K562 (cell line): ENCODE measurements around the gene GREB1. TPM values are rescaled to one million over a fixed set of nuclear protein-coding genes. Genes with fewer than 3 reads are reported as not detected.
A peak's percentile ranks its signal among the peaks of the same experiment; 100 is the strongest.

ENCODE experiments used
- ATAC-seq: fragments of 200-7000 bp; cut with Tn5 transposase; 3 replicates; pipeline ENCODE4 v1.9.1; 2020; ENCODE audit warnings: moderate library complexity
- BruUV-seq: library from RNA; stranded (reverse); fragments of 400-500 nt; replicated peaks from 2 replicates; lab custom pipeline; 2021; lab: Mats Ljungman, UMichigan
- CTCF ChIA-PET: fragments of 300-600 bp; formaldehyde crosslinking; extraction: SDS; loops from one replicate; lab custom pipeline; 2021; ENCODE audit warnings: low intra/inter-chr PET ratio; lab: Yijun Ruan, JAX
- POLR2A ChIA-PET: fragments of 300-600, 350-650 bp; sonication (Branson Sonifier 250); formaldehyde crosslinking; extraction: SDS; loops from one replicate; lab custom pipeline; 2021; ENCODE audit warnings: antibody characterized with exemption, inconsistent platforms; lab: Yijun Ruan, JAX
- DNase-seq, 4 experiments: peaks; one replicate each; pipeline versions ENCODE4 v3.0.0 to v3.0.0-alpha.2; 2011 to 2018; ENCODE audit warnings: low spot score in 3 of 4, mixed read lengths in 3 of 4; ENCODE audit errors: extremely low read depth in 1 of 4
- FAIRE-seq: peaks from 2 replicates; lab custom pipeline; 2011; peaks lifted over from hg19 to GRCh38; lab: Jason Lieb, UNC
- H2AFZ ChIP-seq: 2 replicates; pipeline ENCODE4 v1.6.0; 2011; ENCODE audit warnings: low read depth, low read length, control low read depth, inconsistent platforms
- H3K27ac ChIP-seq: fragments of 200-600 bp; 3 replicates; pipeline ENCODE4 v1.8.0; 2011; ENCODE audit warnings: low read depth, mild to moderate bottlenecking, control low read depth, inconsistent platforms, low read length, moderate library complexity, mixed read lengths; ENCODE audit errors: extremely low read depth
- H3K27me3 ChIP-seq, 2 experiments: fragments of 300-600 bp in 1 of 2; 2 replicates in 1 of 2; 3 replicates in 1 of 2; pipeline versions ENCODE4 v1.6.0 to v1.8.0; 2011; ENCODE audit warnings: inconsistent platforms in 2 of 2, low read length in 2 of 2, mild to moderate bottlenecking in 1 of 2, mixed read lengths in 1 of 2, moderate library complexity in 1 of 2; ENCODE audit not compliant: control insufficient read depth in 2 of 2, insufficient read depth in 2 of 2
- H3K36me3 ChIP-seq: fragments of 300-600 bp; 3 replicates; pipeline ENCODE4 v1.8.0; 2011; ENCODE audit warnings: mild to moderate bottlenecking, low read length, inconsistent platforms; ENCODE audit not compliant: control insufficient read depth, insufficient read depth
- H3K4me1 ChIP-seq, 2 experiments: fragments of 200-600 bp in 1 of 2; replicated peaks in 1 of 2; 2 replicates in 1 of 2; 3 replicates in 1 of 2; pipeline versions ENCODE4 v1.5.1 to v1.8.0; 2011; ENCODE audit warnings: inconsistent platforms in 2 of 2, low read length in 2 of 2, mild to moderate bottlenecking in 1 of 2, mixed read lengths in 1 of 2, moderate library complexity in 1 of 2; ENCODE audit not compliant: control insufficient read depth in 2 of 2, insufficient read depth in 2 of 2
- H3K4me2 ChIP-seq: 2 replicates; pipeline ENCODE4 v1.6.1; 2011; ENCODE audit warnings: low read length, control low read depth, inconsistent platforms, mixed read lengths; ENCODE audit not compliant: insufficient read depth
- H3K4me3 ChIP-seq: fragments of 200-600 bp; sonication (generic), shearing (Covaris generic); 2 replicates; pipeline ENCODE4 v1.5.1; 2016; ENCODE audit warnings: control low read depth, inconsistent platforms
- H3K79me2 ChIP-seq: fragments of 200-600 bp; 3 replicates; pipeline ENCODE4 v1.8.0; 2011; ENCODE audit warnings: low read length, inconsistent platforms; ENCODE audit not compliant: control insufficient read depth, insufficient read depth
- H3K9ac ChIP-seq, 2 experiments: 2 replicates each; pipeline versions ENCODE4 v1.6.0 to v1.6.1; 2011; ENCODE audit warnings: low read depth in 2 of 2, low read length in 2 of 2, control low read depth in 1 of 2, inconsistent platforms in 1 of 2, mild to moderate bottlenecking in 1 of 2, mixed read lengths in 1 of 2; ENCODE audit not compliant: insufficient read depth in 1 of 2
- H3K9me1 ChIP-seq: one replicate; pipeline ENCODE4 v1.6.0; 2011; ENCODE audit warnings: inconsistent platforms, mild to moderate bottlenecking, low read length, moderate library complexity; ENCODE audit not compliant: control insufficient read depth, insufficient read depth
- H3K9me3 ChIP-seq: replicated peaks from 2 replicates; pipeline ENCODE4 v1.5.1; 2011; ENCODE audit warnings: low read depth, low read length, inconsistent platforms; ENCODE audit not compliant: control insufficient read depth, insufficient read depth
- H4K20me1 ChIP-seq: replicated peaks from 2 replicates; pipeline ENCODE4 v1.6.1; 2011; ENCODE audit warnings: low read length, inconsistent platforms, mixed read lengths; ENCODE audit not compliant: control insufficient read depth, insufficient read depth
- ATF6 ChIP-seq: sonication (generic); formaldehyde crosslinking; IDR thresholded peaks from 2 replicates; pipeline ENCODE4 v1.4.0; 2020; ENCODE audit warnings: mild to moderate bottlenecking, missing genetic modification reagents
- CREB5 ChIP-seq: fragments of 250-450 bp; sonication (Bioruptor Pico); IDR thresholded peaks from 2 replicates; pipeline ENCODE4 v1.5.0; 2020; ENCODE audit warnings: mild to moderate bottlenecking
- E2F1 ChIP-seq: sonication (generic); formaldehyde crosslinking; IDR thresholded peaks from 2 replicates; pipeline ENCODE4 v1.8.1; 2023; ENCODE audit warnings: mild to moderate bottlenecking, missing genetic modification reagents, moderate library complexity
- NFYB ChIP-seq: IDR thresholded peaks from 2 replicates; pipeline ENCODE4 v1.6.1; 2011; ENCODE audit warnings: mild to moderate bottlenecking, moderate library complexity; ENCODE audit not compliant: insufficient read length; ENCODE audit errors: extremely low read depth
- STAT5A ChIP-seq: IDR thresholded peaks from 2 replicates; pipeline ENCODE4 v1.6.1; 2012; ENCODE audit warnings: low read length, inconsistent platforms, borderline replicate concordance
- WGBS: fragments of 100-300 bp; shearing (Covaris generic); methylation state at CpG from one replicate; pipeline ENCODE4 v1.1.6; 2016; ENCODE audit warnings: low coverage, mixed read lengths; ENCODE audit not compliant: insufficient coverage; ENCODE audit errors: missing lambda C conversion rate; 5-methylcytosine and 5-hydroxymethylcytosine counted together
- in situ Hi-C: fragments of 300-500 bp; cut with MboI; formaldehyde crosslinking; loops from 4 replicates; pipeline ENCODE4 v1.15.0; 2018; ENCODE audit warnings: inconsistent platforms, mixed read lengths
- intact Hi-C: fragments of 100-400 bp; cut with micrococcal nuclease; formaldehyde crosslinking; loops from 2 replicates; pipeline ENCODE4 v1.14.2; 2022
- polyA plus RNA-seq, 8 experiments: library from polyadenylated mRNA; depleted of rRNA in 4 of 8; stranded (reverse) in 5 of 8; unstranded in 3 of 8; fragments of >200 nt; fragmentation: Nextera tagmentation in 2 of 8; fragmentation: Illumina TruSeq in 1 of 8; extraction: Ambion mirVana in 2 of 8; extraction: Trizol in 1 of 8; gene quantifications; 2 replicates each; pipeline versions ENCODE4 v1.2.1 to v1.2.3, GENCODE V29; 2011 to 2014; ENCODE audit warnings: inconsistent platforms in 1 of 8, missing spikeins in 1 of 8
- total RNA-seq, 7 experiments: library from RNA; depleted of rRNA in 6 of 7; stranded (reverse); fragments of >200 nt in 6 of 7; fragmentation: Illumina TruSeq in 2 of 7; extraction: Trizol in 2 of 7; gene quantifications; 2 replicates each; pipeline versions ENCODE4 v1.2.1 to v1.2.3, GENCODE V29; 2011 to 2021; ENCODE audit warnings: low replicate concordance in 1 of 7

Gene GREB1
- total and polyA plus RNA-seq, 9 of the 15 experiments (the other 6 are each of a cell fraction or from before 2014, with no cell fraction given), result 0.04 to 0.86 (median 0.10) TPM; not detected in 1

GRCh38 chr2:11636593-11637295 is 102.9 kb downstream of the GREB1 start (continued):
- no peak for TF ChIP-seq E2F1
- TF ChIP-seq STAT5A, result no peak
- TF ChIP-seq ATF6 (CRISPR knock-in tag), result no peak
- no peak for TF ChIP-seq NFYB
- TF ChIP-seq, all 486 proteins: peak for 0

- ATAC-seq (peak; percentile 51; the same call in 2 of the 3 replicates), FAIRE-seq (no peak), DNase-seq (no peak)
- Histone ChIP-seq H3K27ac (no peak overlapping the region), H3K4me1 (peaks cover 0 to 9% of the 10 kb centered on the region in 2 experiments; a peak in 2 of 5 replicates), H3K79me2 (no peaks in the 10 kb centered on the region), H4K20me1 (peaks cover 7% of the 10 kb centered on the region; the same call in 1 of the 2 replicates), H2AFZ (no peak overlapping the region), H3K9ac (no peak overlapping the region), H3K4me3 (no peak overlapping the region), H3K9me1 (no peaks in the 10 kb centered on the region), H3K36me3 (no peaks in the 10 kb centered on the region), H3K4me2 (no peak overlapping the region), H3K9me3 (no peaks in the 10 kb centered on the region), H3K27me3 (peaks cover 59 to 82% of the 10 kb centered on the region in 2 experiments)
- TF ChIP-seq CREB5, result no peak
- ChIA-PET POLR2A (interaction anchor here (0.9 kb wide), 1 partner anchor 10 kb away, joined by 3 read pairs; no protein-coding TSS in a partner anchor), CTCF (no interaction called here)
- in situ Hi-C loops (no loop called here), intact Hi-C loops (no loop called here)
- 1% methylated on average over 15 of the region's 15 CpGs for WGBS
- no TSS peak for BruUV-seq
Measured at GRCh38 chr2:11637546-11637945, 103.7 kb downstream of the GREB1 start.
